ENCODE data around the gene HDLBP.
"Not testable (repeated sequence)": the region's sequence is repeated elsewhere in the genome, so short reads cannot be mapped to it uniquely, and the experiment has no call there.

Gene HDLBP

DNA sequence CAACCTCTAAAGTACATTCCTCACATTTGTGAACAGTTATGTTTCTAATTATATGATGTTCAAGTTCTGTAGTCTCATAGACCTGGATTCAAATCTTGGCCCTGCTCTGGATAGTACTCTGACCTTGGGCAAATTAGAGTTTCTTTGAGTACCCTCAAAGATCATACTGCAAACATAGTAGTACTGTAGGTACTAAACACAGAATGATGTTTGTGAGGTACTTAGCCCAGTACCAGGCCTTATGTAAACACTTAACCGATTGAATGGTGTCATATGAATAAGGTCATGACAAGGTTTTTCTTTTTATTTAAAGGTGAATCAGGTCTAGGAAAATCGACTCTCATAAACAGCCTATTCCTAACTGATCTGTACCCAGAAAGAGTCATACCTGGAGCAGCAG is 19.3 kb upstream of the HDLBP start:
- no peak for DNase-seq

DNA sequence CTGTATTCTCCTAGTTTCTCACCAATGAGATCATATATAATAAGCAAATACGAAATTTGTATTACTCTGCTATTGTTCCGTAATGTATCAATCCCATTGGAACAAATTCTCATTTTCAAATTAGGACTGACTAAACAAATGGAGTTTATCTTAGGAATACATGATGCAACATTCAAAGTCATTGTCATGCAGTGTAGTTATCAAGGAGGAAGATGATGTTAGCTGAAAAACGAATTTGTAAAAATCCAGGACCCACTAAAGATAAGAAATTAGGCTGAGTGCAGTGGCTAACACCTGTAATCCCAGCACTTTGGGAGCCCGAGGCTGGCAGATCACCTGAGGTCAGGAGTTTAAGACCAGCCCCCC is 15.1 kb upstream of the HDLBP start:
- no peak for DNase-seq

DNA sequence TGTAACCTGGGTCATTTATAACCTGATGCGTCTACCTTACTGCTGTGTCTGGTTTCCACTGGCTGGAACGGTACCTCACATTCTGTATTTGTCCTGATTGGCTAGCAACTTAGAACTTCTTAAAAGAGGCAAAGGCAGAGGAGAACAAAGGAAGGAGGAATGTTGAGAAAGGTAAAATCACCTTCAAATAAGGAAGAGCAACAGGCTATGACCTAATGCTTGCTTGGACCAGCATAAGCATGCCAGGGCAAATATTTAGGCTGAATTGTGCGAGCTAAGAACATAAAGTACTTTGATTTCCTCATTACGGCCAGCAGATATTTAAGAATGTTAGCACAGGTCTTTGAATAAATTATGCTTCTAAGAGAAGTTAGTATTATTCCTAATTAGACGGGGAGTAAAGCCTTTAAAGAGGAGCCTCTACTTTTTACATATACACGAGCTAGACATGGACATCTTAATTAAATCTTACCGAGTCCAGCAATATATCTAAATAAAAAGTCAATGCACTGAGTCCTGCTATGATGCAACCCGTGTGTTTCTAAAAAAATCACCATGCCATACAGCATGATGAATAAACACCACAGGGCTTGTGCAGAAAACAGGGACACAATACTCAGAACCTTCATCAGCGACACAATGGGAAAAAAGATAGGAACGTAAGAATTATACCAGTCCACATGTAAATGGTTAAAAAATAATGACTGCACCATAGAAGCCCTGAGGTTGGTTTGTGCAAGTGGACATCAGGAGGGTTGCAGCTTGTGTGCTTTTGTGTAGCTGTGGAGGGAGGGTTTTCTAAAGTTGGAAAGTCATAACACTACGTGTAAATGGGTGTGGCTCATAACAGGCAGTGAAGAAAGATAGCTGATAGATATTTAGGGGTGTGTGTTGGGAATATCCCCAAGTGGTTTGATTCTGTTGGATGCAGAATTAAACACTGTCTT is 14.5 kb upstream of the HDLBP start:
- DNase-seq = no peak

- DNase-seq = no peak
Measured at GRCh38 chr2:241325257-241325656, 9.8 kb upstream of the HDLBP start.

DNA sequence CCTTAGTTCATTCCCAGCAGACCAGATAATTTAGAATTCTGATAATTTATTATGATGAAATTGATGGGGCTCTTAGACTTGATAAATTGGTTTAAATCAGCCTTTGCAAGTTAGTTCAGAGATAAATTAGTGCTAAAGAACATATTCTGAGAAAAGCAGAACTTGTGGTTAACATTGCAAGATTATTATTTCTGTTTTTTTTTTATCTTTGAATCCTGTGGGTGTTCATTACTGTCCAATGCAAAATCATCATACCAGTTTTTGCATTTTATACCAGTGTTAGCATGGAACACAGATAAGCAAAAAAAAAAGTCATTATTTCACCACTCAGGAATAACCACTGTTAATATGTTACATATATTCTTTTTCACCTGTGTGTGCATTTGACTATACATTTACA is 9.3 kb upstream of the HDLBP start:
- DNase-seq = peak; percentile 91

DNA sequence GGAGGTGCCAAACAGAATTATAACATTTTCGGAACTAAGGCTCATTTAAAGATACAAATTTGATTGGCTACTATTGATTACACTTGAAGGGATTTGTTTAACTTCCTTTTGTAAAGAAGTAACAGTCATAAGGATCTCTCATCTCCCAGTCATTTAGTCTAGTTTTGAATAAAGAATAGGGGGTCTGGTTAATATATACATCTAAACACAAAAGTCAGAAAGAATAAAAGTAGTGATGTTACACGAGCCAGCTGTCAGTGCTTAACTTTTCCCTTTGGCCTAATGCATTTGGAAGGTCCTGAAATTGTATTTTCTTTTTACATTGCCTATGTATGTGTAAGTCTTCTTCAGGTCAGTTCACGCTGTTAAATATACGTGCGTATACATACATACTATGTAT is 8.3 kb upstream of the HDLBP start:
- DNase-seq = no peak

- DNase-seq = no peak
Measured at GRCh38 chr2:241321886-241322285, 6.4 kb upstream of the HDLBP start.

GRCh38 chr2:241321033-241321432 is 5.6 kb upstream of the HDLBP start:
- no peak for DNase-seq

DNA sequence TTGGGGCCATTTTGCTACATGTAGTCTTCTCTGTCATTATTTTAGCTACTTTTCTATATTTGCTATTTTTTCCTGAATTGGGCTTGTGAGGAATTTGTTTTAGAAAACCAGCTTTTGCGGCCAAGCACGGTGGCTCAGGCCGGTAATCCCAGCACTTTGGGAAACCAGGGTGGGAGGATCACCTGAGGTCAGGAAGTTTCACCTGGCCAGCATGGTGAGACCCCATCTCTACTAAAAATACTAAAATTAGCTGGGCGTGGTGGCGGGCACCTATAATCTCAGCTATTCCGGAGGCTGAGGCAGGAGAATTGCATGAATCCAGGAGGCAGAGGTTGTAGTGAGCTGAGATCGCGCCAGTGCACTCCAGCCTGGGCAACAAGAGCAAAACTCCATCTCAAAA is 4.9 kb upstream of the HDLBP start:
- DNase-seq = no peak

DNA sequence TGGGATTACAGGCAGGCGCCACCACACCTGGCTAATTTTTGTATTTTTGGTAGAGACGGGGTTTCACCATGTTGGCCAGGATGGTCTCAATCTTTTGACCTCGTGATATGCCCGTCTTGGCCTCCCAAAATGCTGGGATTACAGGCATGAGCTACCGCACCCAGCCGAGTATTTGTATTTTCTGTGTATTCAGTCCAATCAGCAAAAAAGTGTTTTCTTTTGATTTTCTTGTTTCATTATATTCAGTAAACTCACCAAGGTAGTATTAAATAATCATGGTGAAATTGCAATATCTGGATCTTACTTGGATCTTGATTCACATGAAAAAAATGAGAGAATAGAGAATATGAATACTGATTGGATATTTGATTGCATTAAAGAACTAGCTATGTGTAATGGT is 3.4 kb upstream of the HDLBP start:
- not testable (repeated sequence) for DNase-seq

DNA sequence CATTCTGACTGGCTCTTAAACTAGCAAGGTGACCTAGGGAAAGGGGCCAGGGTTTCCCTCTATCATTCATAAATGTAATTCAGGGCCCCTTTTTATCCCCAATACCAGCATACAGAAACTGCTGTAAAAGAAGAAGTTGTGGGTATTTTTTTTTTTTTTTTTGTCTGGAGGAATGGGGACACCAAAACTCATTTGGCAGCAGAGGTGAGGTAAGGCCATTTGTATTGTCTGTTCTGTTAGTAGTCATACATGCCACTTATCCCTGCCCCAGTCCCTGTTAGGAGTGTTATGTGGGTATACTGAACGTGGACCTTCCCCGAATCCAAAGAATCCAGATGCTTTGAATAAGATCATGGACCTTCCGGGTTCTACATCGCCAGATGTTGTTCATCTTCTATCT is 1.9 kb upstream of the HDLBP start:
- peak; percentile 68 for DNase-seq

- no peak for DNase-seq
Measured at GRCh38 chr2:241316825-241317224, 1.4 kb upstream of the HDLBP start.

DNA sequence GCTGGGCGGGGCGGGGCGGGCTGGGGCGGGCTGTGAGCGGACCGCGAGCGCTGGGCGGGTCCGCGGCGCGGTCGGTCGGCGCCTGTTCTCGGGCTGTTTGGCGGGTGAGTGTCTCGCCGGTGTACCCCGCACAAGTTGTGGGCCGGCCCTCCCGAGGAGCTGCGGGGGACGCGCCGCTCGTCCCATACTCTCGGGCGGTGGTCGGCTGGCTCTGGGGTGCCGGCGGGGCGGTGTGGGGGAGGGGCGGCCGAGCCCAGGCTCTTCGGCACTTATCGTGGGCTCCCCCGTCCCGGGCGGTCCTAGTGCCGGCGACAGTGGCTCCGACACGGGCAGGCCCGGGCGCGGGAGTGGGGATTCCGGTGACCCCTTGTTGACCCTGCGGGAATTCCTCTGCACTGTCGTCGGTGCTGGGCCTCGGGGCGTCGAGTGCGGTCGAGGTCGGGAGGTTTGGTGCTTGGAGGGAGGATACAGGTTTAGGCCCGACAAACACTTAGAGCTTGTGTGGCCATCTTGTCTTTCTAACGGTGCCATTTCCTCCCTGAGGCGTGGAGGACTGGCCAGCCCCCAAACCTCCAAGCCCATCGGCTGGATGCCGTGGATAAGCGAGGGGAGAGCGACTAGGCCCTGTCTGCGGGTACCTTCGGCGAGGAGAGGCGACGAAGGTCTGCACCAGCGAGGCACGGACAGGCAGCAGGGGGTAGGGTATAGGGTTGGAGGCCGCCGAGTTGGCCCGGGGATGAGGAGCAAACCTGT is 583 bp upstream of the HDLBP start, which contains the start of gene SEPTIN2:
SEPTIN2 (plus strand) TSS at position 47 of the 753 bp plus-strand sequence. CDS start 8,308 bp downstream, outside the sequence.
- DNase-seq = peak; percentile 83

GRCh38 chr2:241314226-241315092 is 1.0 kb downstream of the HDLBP start:
- peak; percentile 56 for DNase-seq

GRCh38 chr2:241313543-241314095 is 1.9 kb downstream of the HDLBP start:
- DNase-seq = no peak

GRCh38 chr2:241312082-241312481 is 3.4 kb downstream of the HDLBP start:
- no peak for DNase-seq

DNA sequence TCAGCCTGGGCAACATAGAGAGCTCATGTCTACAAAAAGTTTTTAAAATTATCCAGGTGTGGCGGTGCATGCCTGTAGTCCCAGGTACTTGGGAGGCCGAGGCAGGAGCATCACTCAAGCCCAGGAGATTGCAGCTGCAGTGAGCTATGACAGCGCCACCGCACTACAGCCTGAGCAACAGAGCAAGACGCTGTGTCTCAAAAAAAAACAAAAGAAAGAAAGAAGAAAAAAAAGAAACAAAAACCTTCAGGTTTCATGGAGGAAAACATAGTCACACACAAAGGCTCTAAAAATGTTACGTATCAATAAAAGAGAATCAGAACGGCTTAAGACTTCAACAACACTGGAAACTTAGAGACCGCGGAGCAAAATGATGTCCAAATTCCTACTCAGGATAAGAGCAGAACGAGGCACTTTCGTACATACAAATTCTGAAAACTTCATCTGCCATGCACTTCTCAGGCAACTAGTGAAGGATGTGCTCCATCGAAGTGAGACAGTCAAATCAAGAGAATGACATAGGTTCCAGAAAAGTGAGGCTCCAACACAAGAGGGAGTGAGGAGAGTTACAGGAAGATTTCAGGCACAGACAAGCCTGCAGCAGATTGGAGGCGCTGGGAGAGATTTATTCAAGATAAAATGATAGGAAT is 4.4 kb downstream of the HDLBP start:
- DNase-seq = no peak

DNA sequence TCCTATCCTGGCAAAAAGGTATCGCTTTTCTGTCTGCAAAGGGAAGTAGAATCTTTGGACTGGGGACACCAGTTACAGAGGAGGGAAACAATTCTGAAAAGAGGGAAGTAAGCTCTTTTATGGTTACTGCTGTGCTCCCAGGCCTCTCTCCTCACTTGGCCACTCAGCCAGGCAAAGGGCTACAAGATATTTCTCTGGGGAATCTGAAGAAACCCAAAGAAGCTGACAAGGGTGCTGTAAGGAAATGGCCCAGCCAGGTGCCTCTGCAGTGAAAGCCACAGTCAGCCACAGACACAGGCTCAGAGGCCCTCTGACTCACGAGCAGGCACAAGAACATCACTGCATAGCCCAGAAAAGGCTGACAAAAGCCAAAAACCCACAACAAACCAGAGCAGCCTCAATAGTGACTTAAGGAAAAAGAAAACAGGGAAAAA is 5.8 kb downstream of the HDLBP start:
- DNase-seq = peak; percentile 64

DNA sequence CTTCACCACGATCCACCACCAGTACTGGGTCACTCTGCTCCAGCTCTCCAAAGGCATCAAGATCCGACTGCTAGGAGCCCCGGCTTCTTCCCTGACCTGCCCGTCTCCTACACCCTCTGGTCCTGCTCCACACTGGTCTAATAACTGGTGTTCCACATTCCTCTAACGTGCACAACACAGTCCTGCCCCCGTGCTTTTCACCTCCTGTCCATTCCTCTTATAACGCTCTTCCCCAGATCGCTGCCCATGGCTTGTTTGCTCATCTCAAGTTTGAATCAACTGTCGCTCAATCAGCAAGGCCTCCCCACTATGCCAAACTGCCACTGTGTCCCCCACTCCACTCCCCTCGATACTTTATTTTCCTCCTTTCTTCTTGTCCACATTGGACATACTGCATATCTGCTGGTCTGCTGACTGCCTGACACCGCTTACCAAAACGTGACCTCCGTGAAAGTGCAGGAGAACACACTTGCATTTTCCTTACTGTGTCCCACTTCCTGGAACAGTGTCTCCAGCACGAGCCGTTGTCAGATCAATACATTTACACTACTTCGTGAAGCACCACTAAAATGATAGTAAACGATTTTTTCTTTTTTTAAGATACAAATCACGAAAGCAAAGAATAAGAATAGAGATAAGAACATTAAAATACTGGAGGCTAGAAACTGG is 6.5 kb downstream of the HDLBP start:
- DNase-seq = no peak

DNA sequence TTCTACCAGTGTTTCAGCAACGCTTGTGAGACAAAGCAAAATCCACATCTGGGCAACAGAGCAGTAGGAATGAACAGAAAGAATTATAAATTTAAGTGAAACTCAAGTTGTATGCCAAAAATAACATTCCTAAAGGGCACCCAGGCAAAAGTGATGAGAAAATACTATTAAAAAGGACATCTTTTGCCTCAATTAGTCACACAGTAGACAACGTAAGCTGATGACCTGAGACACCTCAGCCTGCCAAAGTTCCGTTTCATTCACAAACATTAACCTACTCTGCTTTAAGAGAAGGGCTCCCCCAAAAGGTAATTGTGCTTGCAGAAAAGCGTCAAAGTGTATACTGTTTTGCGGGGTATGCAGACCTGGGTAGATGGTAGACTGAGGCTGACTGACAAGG is 7.2 kb downstream of the HDLBP start:
- DNase-seq = no peak

DNA sequence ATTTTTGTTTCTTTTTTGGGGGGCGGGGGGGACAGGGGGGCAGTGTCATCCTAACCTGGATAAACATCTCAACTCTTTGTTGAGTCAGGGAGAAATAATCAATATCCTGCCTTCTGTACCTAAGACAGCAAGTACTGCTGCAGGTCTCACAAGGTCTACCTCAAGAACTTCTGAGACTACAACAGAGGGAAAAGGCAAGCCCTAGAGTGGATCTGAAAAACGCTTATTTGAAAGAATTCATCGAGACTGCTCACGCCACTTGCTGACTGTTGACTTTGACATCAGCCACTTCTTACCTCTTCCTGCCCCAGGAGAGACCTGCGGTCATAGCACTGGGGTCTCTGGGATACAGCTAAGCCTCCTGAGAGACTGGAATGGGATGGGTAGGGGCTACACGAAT is 8.4 kb downstream of the HDLBP start:
- no peak for DNase-seq
